Measurements from ENCODE around the gene PPP1R14D.

- TF ChIP-seq EZH2phosphoT487 (IDR thresholded peaks at IDR 0.05; ENCODE audit: borderline replicate concordance, low read length) (no peak), CTCF (conservative IDR thresholded peaks at IDR 0.05; ENCODE audit: low read depth, low read length) (no peak), EZH2 (IDR thresholded peaks at IDR 0.05; ENCODE audit: low read length, unreplicated experiment) (no peak)
Measured at GRCh38 chr15:40775740-40776536, 52.6 kb downstream of the PPP1R14D start.
